HCT116 (cell line): ENCODE measurements around the gene SIGLEC5. TPM values are rescaled to one million over a fixed set of nuclear protein-coding genes. Genes with fewer than 3 reads are reported as not detected.

Experiments used
- ATAC-seq: fragments of 200-7000 bp; cut with Tn5 transposase; 2 replicates; pipeline ENCODE4 v1.9.1; 2020; ENCODE audit warnings: mild to moderate bottlenecking, moderate library complexity
- BruUV-seq: library from RNA; stranded (reverse); fragments of 400-500 nt; replicated peaks from 2 replicates; lab custom pipeline; 2021; lab: Mats Ljungman, UMichigan
- CTCF ChIA-PET: fragments of 300-600 bp; sonication (Branson Sonifier 250); formaldehyde crosslinking; loops from one replicate; lab custom pipeline; 2021; ENCODE audit warnings: antibody characterized with exemption; lab: Charles Lee
- POLR2A ChIA-PET: fragments of 300-600, 350-600 bp; sonication (Branson Sonifier 250); formaldehyde crosslinking; loops from one replicate; lab custom pipeline; 2021; ENCODE audit warnings: antibody characterized with exemption; lab: Charles Lee
- RAD21 ChIA-PET, 2 experiments: fragments of 300-600 bp; sonication (Branson Sonifier 250); formaldehyde crosslinking; loops; one replicate each; lab custom pipeline; 2023; ENCODE audit warnings: low total read pairs in 2 of 2; ENCODE audit not compliant: uncharacterized antibody in 2 of 2, unreplicated experiment in 2 of 2, low non-redundant PET in 1 of 2; lab: Charles Lee
- DNase-seq: peaks from one replicate; pipeline ENCODE4 v3.0.0-alpha.2; 2010; ENCODE audit warnings: low read depth, low spot score
- H2AFZ ChIP-seq: fragments of 200-600 bp; shearing (Covaris generic), sonication (generic); 2 replicates; pipeline ENCODE4 v1.6.1; 2017; ENCODE audit warnings: low read depth, mixed run types, mixed read lengths, antibody characterized with exemption, low read length; ENCODE audit not compliant: poor library complexity, severe bottlenecking
- H3K27ac ChIP-seq: 2 replicates; pipeline ENCODE4 v1.5.1; 2012; ENCODE audit warnings: low read depth, low read length
- H3K27me3 ChIP-seq: fragments of 200-600 bp; sonication (generic); 2 replicates; pipeline ENCODE4 v1.6.1; 2016; ENCODE audit warnings: mixed run types, low read length, mixed read lengths; ENCODE audit not compliant: insufficient read depth
- H3K36me3 ChIP-seq, 2 experiments: fragments of 200-500 bp in 1 of 2; fragments of 200-600 bp in 1 of 2; sonication (Bioruptor generic) in 1 of 2; sonication (generic) in 1 of 2; 2 replicates each; pipeline versions ENCODE4 v1.5.1 to v1.6.1; 2014 to 2016; ENCODE audit warnings: low read length in 2 of 2, inconsistent platforms in 1 of 2, mixed read lengths in 1 of 2, mixed run types in 1 of 2; ENCODE audit not compliant: insufficient read depth in 2 of 2, control insufficient read depth in 1 of 2
- H3K4me1 ChIP-seq, 2 experiments: fragments of 200-600 bp in 1 of 2; sonication (generic) in 1 of 2; 2 replicates each; pipeline versions ENCODE4 v1.5.1 to v1.6.1; 2012 to 2017; ENCODE audit warnings: low read length in 2 of 2, inconsistent platforms in 1 of 2, mild to moderate bottlenecking in 1 of 2, mixed read lengths in 1 of 2, mixed run types in 1 of 2, moderate library complexity in 1 of 2; ENCODE audit not compliant: insufficient read depth in 2 of 2, control insufficient read depth in 1 of 2
- H3K4me2 ChIP-seq: fragments of 200-600 bp; sonication (generic); 2 replicates; pipeline ENCODE4 v1.6.1; 2017; ENCODE audit warnings: mixed run types, low read length, mixed read lengths
- H3K4me3 ChIP-seq, 2 experiments: fragments of 200-600 bp in 1 of 2; sonication (generic) in 1 of 2; replicated peaks in 1 of 2; 2 replicates each; pipeline ENCODE4 v1.5.1; 2011 to 2016; ENCODE audit warnings: low read length in 2 of 2, control low read depth in 1 of 2, low read depth in 1 of 2, mild to moderate bottlenecking in 1 of 2, mixed read lengths in 1 of 2, mixed run types in 1 of 2
- H3K79me2 ChIP-seq: fragments of 200-600 bp; sonication (generic); 2 replicates; pipeline ENCODE4 v1.6.1; 2017; ENCODE audit warnings: mild to moderate bottlenecking, mixed run types, low read length, moderate library complexity, mixed read lengths; ENCODE audit not compliant: insufficient read depth
- H3K9ac ChIP-seq: fragments of 200-600 bp; sonication (generic); 2 replicates; pipeline ENCODE4 v1.6.1; 2016; ENCODE audit warnings: low read length, mixed read lengths
- H3K9me2 ChIP-seq: fragments of 200-600 bp; sonication (generic), shearing (Covaris generic); 2 replicates; pipeline ENCODE4 v1.6.1; 2017; ENCODE audit warnings: mixed run types, mild to moderate bottlenecking, moderate library complexity; ENCODE audit not compliant: insufficient read depth
- H3K9me3 ChIP-seq, 2 experiments: fragments of 200-500 bp in 1 of 2; fragments of 200-600 bp in 1 of 2; sonication (Bioruptor generic) in 1 of 2; sonication (generic) in 1 of 2; 2 replicates each; pipeline ENCODE4 v1.6.1; 2014 to 2017; ENCODE audit warnings: low read length in 2 of 2, mixed read lengths in 2 of 2, inconsistent platforms in 1 of 2, low read depth in 1 of 2, mild to moderate bottlenecking in 1 of 2, mixed run types in 1 of 2, moderate library complexity in 1 of 2; ENCODE audit not compliant: control insufficient read depth in 1 of 2, insufficient read depth in 1 of 2
- H4K20me1 ChIP-seq: fragments of 200-600 bp; sonication (generic), shearing (Covaris generic); 2 replicates; pipeline ENCODE4 v1.6.1; 2017; ENCODE audit warnings: mixed run types, mild to moderate bottlenecking, moderate library complexity; ENCODE audit not compliant: insufficient read depth
- EGR1 ChIP-seq: IDR thresholded peaks from 2 replicates; pipeline ENCODE4 v1.6.1; 2012; ENCODE audit warnings: low read depth
- ELF1 ChIP-seq: IDR thresholded peaks from 2 replicates; pipeline ENCODE4 v1.6.1; 2012; ENCODE audit warnings: low read depth, borderline replicate concordance
- RAD21 ChIP-seq: IDR thresholded peaks from 2 replicates; pipeline ENCODE4 v1.6.1; 2012; ENCODE audit warnings: low read depth, mild to moderate bottlenecking
- SP1 ChIP-seq: IDR thresholded peaks from 2 replicates; pipeline ENCODE4 v1.6.1; 2012; ENCODE audit warnings: low read depth
- SRF ChIP-seq: IDR thresholded peaks from 2 replicates; pipeline ENCODE4 v1.6.1; 2012; ENCODE audit warnings: low read depth
- TCF7L2 ChIP-seq: IDR thresholded peaks from 2 replicates; pipeline ENCODE4 v1.7.0; 2011; ENCODE audit warnings: borderline replicate concordance, inconsistent platforms; ENCODE audit not compliant: insufficient read depth, insufficient read length; ENCODE audit errors: extremely low read depth
- intact Hi-C: fragments of 100-400 bp; cut with micrococcal nuclease; formaldehyde crosslinking; loops from 2 replicates; pipeline ENCODE4 v1.10.0; 2022
- total RNA-seq: library from RNA; stranded (reverse); gene quantifications from one replicate; pipeline ENCODE4 v1.2.1, GENCODE V29; 2021; ENCODE audit not compliant: unreplicated experiment
- TF ChIP-seq, protein P1 (sequence below), 3 experiments: fragments of 200-600 bp in 1 of 3; sonication (generic) in 1 of 3; IDR thresholded peaks in 2 of 3; conservative IDR thresholded peaks in 1 of 3; 2 replicates each; pipeline ENCODE4 v1.5.1; 2012 to 2017; ENCODE audit warnings: low read depth in 2 of 3, low read length in 2 of 3, antibody characterized with exemption in 1 of 3, borderline replicate concordance in 1 of 3, control low read depth in 1 of 3, mild to moderate bottlenecking in 1 of 3, mixed read lengths in 1 of 3, mixed run types in 1 of 3, moderate library complexity in 1 of 3; ENCODE audit not compliant: insufficient read depth in 1 of 3
- TF ChIP-seq, protein P2 (sequence below): IDR thresholded peaks from 2 replicates; pipeline ENCODE4 v1.6.1; 2012; ENCODE audit warnings: low read depth

The SIGLEC5 gene
- total RNA-seq, 1 experiment from 2014 or later, result not detected

- Histone ChIP-seq H3K27me3 (peaks cover 12% of the 10 kb centered on the region; the same call in 1 of the 2 replicates), H3K79me2 (no peaks in the 10 kb centered on the region)
- no peak for TF ChIP-seq SP1
- TF ChIP-seq, protein P1, sequence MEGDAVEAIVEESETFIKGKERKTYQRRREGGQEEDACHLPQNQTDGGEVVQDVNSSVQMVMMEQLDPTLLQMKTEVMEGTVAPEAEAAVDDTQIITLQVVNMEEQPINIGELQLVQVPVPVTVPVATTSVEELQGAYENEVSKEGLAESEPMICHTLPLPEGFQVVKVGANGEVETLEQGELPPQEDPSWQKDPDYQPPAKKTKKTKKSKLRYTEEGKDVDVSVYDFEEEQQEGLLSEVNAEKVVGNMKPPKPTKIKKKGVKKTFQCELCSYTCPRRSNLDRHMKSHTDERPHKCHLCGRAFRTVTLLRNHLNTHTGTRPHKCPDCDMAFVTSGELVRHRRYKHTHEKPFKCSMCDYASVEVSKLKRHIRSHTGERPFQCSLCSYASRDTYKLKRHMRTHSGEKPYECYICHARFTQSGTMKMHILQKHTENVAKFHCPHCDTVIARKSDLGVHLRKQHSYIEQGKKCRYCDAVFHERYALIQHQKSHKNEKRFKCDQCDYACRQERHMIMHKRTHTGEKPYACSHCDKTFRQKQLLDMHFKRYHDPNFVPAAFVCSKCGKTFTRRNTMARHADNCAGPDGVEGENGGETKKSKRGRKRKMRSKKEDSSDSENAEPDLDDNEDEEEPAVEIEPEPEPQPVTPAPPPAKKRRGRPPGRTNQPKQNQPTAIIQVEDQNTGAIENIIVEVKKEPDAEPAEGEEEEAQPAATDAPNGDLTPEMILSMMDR (IDR thresholded peaks at IDR 0.05 in 2 of 3, conservative IDR thresholded peaks at IDR 0.05 in 1 of 3; ENCODE audit: borderline replicate concordance in 1 of 3, insufficient read depth in 1 of 3, low read depth in 2 of 3, low read length in 2 of 3), result peak in 2 of 3 experiments; percentile 36 to 49; a peak in 3 of 6 replicates
- TF ChIP-seq, protein P2, sequence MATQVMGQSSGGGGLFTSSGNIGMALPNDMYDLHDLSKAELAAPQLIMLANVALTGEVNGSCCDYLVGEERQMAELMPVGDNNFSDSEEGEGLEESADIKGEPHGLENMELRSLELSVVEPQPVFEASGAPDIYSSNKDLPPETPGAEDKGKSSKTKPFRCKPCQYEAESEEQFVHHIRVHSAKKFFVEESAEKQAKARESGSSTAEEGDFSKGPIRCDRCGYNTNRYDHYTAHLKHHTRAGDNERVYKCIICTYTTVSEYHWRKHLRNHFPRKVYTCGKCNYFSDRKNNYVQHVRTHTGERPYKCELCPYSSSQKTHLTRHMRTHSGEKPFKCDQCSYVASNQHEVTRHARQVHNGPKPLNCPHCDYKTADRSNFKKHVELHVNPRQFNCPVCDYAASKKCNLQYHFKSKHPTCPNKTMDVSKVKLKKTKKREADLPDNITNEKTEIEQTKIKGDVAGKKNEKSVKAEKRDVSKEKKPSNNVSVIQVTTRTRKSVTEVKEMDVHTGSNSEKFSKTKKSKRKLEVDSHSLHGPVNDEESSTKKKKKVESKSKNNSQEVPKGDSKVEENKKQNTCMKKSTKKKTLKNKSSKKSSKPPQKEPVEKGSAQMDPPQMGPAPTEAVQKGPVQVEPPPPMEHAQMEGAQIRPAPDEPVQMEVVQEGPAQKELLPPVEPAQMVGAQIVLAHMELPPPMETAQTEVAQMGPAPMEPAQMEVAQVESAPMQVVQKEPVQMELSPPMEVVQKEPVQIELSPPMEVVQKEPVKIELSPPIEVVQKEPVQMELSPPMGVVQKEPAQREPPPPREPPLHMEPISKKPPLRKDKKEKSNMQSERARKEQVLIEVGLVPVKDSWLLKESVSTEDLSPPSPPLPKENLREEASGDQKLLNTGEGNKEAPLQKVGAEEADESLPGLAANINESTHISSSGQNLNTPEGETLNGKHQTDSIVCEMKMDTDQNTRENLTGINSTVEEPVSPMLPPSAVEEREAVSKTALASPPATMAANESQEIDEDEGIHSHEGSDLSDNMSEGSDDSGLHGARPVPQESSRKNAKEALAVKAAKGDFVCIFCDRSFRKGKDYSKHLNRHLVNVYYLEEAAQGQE, result no peak
- TF ChIP-seq EGR1, result no peak
- TF ChIP-seq TCF7L2, result no peak
- TF ChIP-seq RAD21, result peak; percentile 14; the same call in 1 of the 2 replicates
- TF ChIP-seq ELF1, result no peak
- no peak for TF ChIP-seq SRF
- TF ChIP-seq, all 23 proteins: peak for 2
- Histone ChIP-seq H3K4me1 (no peaks in the 10 kb centered on the region), H3K9me3 (no peaks in the 10 kb centered on the region), H3K4me3 (no peak overlapping the region), H2AFZ (no peak overlapping the region), H3K9ac (no peak overlapping the region), H3K36me3 (no peaks in the 10 kb centered on the region), H3K9me2 (no peaks in the 10 kb centered on the region), H3K4me2 (no peak overlapping the region), H3K27ac (no peak overlapping the region), H4K20me1 (no peaks in the 10 kb centered on the region)
- POLR2A ChIA-PET, result no interaction called here
- peak; percentile 70; the same call in 1 of the 2 replicates for ATAC-seq
- CTCF ChIA-PET, result no interaction called here
- RAD21 ChIA-PET, result no interaction called here
- no peak for DNase-seq
- intact Hi-C loops, result loop anchor here (5.0 kb wide), 1 partner anchor 112 kb away; no protein-coding TSS in a partner anchor
- BruUV-seq, result no TSS peak
Measured at GRCh38 chr19:51664997-51665396, 34.8 kb upstream of the SIGLEC5 start.
